CMK (cell line): Measurements from ENCODE around the gene MAGI1.

Experiments used
- DNase-seq: peaks from one replicate; pipeline ENCODE4 v3.0.0-alpha.2; 2010; ENCODE audit warnings: low read depth

The MAGI1 gene

GRCh38 chr3:65831733-65832425 is 206.8 kb downstream of the MAGI1 start:
- DNase-seq = no peak

DNA sequence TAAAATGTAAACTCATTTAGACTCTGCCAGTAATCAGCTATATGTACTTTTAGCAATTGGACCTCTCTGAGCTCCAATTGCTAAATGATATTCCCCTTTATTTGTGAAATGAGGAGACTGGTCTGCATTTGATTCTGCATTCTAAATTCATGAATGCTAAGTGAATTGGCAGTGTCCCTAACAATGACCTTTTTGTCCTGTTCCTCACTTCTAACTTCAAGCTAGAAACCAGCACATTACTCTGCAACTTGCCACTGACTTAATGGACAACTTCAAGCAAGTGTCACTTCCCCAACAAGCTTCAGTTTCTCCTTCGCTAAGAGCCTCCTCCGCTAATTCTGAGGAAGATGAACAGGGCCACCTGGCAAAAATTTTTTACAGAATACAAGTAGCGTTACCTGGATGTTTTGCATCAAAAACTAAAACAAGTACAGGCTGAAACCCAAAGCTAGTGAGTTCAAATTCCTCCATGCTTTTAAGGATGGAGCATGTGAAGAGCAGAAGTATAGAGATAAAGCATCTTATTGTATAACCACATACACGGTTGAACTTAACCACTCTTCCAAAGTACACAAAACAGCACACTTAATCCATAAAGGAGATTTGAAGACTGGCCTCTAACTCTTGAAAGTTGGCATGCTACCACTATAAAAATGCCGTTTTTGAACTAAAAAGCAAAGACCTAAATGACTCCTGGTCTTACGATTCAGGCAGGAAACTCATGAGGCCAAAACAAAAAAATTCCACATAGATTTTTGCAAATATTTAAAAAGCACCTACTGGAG is 207.6 kb downstream of the MAGI1 start:
- no peak for DNase-seq

DNA sequence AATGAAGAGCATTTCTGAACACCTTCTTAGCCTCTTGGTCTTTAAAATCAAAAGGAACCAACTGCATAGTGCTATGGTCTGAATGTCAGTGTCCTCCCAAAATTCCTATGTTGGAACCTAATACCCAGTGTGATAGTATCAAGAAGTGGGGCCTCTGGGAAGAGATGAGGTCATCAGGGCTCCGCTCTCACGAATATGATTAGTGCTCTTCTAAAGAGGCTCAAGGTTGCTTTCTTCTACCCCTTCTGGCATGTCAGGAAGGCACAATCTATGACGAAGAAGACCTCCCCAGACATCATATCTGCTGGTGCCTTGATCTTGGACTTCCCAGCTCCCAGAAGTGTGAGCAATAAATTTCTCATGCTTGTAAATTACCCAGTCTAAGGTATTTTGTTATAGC is 209.5 kb downstream of the MAGI1 start:
- no peak for DNase-seq

GRCh38 chr3:65828706-65829105 is 210.0 kb downstream of the MAGI1 start:
- no peak for DNase-seq

GRCh38 chr3:65827076-65827475 is 211.6 kb downstream of the MAGI1 start:
- DNase-seq = no peak

- DNase-seq = no peak
Observed at GRCh38 chr3:65824166-65824565, 214.6 kb downstream of the MAGI1 start.

GRCh38 chr3:65820600-65820999 is 218.1 kb downstream of the MAGI1 start:
- no peak for DNase-seq

DNA sequence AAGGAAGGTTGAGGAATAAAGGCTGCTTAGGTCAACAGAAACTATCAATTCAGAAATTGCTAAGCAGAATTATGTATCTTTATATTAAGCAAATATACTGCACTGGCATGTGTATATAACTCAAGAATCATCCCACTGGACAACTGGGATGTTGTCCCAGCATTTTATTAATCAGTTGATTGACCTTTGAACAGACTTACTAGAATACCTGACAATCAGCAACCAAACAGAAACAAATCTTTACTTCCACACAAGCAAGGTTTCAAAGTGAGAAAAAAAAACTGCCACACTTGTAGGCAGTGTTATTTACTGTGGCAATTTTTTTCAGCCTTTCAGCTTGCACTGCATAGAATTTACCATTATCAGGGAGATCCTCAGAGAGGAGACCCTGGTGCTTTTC is 218.8 kb downstream of the MAGI1 start:
- DNase-seq = no peak

- DNase-seq = no peak
Observed at GRCh38 chr3:65817553-65818126, 221.1 kb downstream of the MAGI1 start.

DNA sequence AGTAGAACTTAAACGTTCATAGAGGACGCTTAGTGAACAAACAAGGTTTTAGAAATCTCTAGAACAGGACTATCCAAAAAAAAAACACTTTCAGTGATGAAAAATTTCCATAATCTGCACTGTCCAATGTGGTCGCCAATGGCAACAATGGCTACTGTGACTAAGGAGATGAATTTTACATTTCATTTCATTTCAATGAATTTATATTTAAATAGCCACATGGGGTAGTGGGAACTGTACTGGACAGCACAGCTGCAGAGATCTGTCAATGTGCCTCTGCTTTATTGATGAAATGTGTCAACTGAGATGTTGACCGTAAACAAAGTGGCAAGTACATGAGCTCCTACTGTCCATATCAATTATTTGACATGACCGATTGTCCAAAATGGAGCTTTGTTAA is 222.5 kb downstream of the MAGI1 start:
- no peak for DNase-seq

- DNase-seq = no peak
Observed at GRCh38 chr3:65814845-65815578, 223.7 kb downstream of the MAGI1 start.

DNA sequence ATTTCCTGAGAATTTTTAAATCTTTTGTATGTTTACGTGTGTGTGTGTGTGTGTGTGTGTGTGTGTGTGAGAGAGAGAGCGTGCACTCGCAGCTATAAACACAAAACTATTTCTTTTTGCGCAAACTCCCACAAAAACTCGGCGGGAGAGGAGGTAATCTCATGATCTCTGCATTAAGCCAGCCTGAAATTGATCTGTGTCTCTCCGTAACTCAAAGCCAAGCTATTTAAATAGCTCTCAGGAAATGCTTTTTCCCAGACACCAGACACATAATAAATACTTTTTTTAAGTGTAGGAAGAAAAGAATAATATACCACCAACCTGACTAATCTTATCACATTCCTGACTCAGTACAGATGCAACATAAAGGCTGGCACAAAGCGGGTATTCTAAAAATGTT is 226.8 kb downstream of the MAGI1 start:
- DNase-seq = no peak

GRCh38 chr3:65811086-65811761 is 227.5 kb downstream of the MAGI1 start:
- no peak for DNase-seq

DNA sequence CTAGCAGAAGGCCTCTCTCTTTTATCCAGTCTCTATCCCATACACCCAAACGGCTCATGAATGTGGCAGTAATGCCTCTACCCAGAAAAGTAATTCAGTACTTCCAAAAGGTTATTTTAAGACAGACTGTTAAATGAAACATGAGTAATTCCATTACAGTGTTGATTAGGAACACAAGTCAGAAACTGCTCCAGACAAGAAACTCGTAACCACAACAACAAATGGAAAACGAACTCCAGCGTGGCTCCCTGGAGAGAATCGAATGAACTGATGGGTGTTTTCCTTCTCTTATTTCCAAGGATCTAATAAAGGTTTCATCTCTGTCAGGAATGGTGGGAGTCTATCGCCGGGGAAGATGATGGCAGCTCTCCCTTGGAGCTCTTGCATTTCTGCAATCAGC is 228.4 kb downstream of the MAGI1 start:
- no peak for DNase-seq

- no peak for DNase-seq
Observed at GRCh38 chr3:65809641-65810150, 229.0 kb downstream of the MAGI1 start.

GRCh38 chr3:65808824-65809223 is 229.9 kb downstream of the MAGI1 start:
- DNase-seq = no peak

DNA sequence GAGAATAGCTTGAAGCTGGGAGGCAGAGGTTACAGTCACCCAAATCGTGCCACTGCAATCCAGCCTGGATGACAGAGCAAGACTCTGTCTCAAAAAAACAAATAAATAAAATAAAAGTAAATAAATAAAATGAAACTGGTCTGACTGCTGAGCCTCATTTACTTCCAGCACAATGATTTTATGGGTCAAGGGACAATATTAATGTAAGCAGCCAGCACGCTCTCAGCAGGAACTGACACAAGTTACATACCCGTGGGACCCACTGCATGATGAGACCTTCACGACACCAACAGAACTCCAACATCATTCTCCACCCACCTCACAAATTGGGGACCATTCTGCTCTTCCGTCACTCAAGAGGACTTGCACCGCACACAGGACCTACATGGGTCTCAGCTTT is 230.3 kb downstream of the MAGI1 start:
- DNase-seq = no peak

DNA sequence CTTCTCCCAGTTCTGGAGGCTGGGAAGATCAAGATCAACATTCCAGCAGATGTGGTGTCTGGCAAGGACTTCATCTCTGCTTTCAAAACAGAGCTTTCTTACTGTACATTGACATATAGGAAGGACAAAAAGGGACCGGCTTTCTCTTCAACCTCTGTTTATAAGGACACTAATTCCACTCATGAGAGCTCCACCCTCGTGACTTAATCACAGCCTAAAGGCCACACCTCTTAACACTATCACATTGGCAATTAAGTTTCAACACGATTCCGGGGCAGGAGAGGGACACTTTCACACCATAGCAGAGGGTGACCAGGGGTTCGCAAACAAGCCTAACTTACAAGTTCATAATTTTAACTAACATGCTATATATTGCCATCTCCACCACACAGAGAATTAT is 231.5 kb downstream of the MAGI1 start:
- DNase-seq = no peak

DNA sequence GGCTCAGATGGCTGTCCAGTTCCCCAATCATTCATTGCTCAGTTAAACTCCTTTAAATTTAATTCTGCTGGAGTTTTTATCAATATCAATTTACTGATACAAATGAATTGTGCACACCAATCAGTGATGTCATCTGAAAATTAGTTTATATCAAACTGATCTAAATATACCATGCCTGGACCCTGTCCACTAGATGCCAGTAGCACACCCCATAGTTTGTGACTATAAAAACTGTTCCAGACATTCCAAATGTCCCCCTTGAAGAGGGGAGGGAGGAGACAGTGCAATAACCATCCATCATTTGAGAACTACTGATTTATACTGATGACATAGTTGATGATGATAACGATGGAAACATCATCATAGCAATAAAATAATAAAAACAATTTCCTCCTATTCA is 232.1 kb downstream of the MAGI1 start:
- no peak for DNase-seq

DNA sequence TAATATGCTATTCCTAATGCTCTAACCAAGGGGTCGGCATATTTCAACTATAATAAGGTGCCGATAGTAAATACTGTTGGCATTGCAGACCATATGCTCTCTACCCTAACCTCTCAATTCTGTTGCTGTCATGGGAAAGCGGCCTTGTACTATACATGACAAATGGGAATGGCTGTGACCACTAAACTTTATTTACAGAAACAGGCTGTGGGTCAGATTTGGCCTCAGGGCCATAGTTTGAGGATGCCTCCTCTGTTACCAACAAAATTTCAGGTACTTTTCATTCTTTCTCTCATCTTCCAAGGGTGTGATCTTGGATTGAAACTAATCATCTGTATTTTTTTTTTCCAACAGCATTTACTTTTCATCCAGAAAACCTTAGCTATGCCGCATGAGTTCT is 242.0 kb downstream of the MAGI1 start:
- no peak for DNase-seq

GRCh38 chr3:65795166-65795565 is 243.6 kb downstream of the MAGI1 start:
- no peak for DNase-seq
